SK-N-SH (cell line): ENCODE results near the gene HM13. TPM values are rescaled to one million over a fixed set of nuclear protein-coding genes. Genes with fewer than 3 reads are reported as not detected.

Experiments used
- CHD2 ChIP-seq: fragments of 150-350 bp; IDR thresholded peaks from 2 replicates; pipeline ENCODE4 v1.6.1; 2018; ENCODE audit warnings: low read length; ENCODE audit not compliant: partially characterized antibody
- ELF1 ChIP-seq: IDR thresholded peaks from 2 replicates; pipeline ENCODE4 v1.4.0; 2012
- EZH2phosphoT487 ChIP-seq: fragments of 200-600 bp; sonication (generic); IDR thresholded peaks from 2 replicates; pipeline ENCODE4 v1.6.1; 2017; ENCODE audit warnings: low read depth, mixed run types, mild to moderate bottlenecking, antibody characterized with exemption, moderate library complexity, borderline replicate concordance
- FOXJ3 ChIP-seq: sonication (generic); formaldehyde crosslinking; IDR thresholded peaks from 2 replicates; pipeline ENCODE4 v1.5.1; 2020; ENCODE audit warnings: mild to moderate bottlenecking, missing genetic modification reagents
- FOXM1 ChIP-seq: IDR thresholded peaks from 2 replicates; pipeline ENCODE4 v1.4.0; 2012; ENCODE audit warnings: low read depth, mild to moderate bottlenecking
- GATA2 ChIP-seq: sonication (generic); formaldehyde crosslinking; IDR thresholded peaks from 2 replicates; pipeline ENCODE4 v1.5.0; 2020; ENCODE audit warnings: mild to moderate bottlenecking, missing genetic modification reagents
- JUND ChIP-seq: IDR thresholded peaks from 2 replicates; pipeline ENCODE4 v1.4.0; 2012
- MAX ChIP-seq: IDR thresholded peaks from 2 replicates; pipeline ENCODE4 v1.4.0; 2012; ENCODE audit warnings: low read depth
- MXI1 ChIP-seq: IDR thresholded peaks from 2 replicates; pipeline ENCODE4 v1.6.1; 2012; ENCODE audit warnings: mild to moderate bottlenecking, low read depth, low read length, improper control_type of control experiment
- NFIC ChIP-seq: IDR thresholded peaks from 2 replicates; pipeline ENCODE4 v1.4.0; 2012; ENCODE audit warnings: borderline replicate concordance
- NRF1 ChIP-seq: IDR thresholded peaks from 2 replicates; pipeline ENCODE4 v1.6.1; 2012; ENCODE audit warnings: low read depth, mild to moderate bottlenecking, low read length
- POLR2AphosphoS5 ChIP-seq: IDR thresholded peaks from 2 replicates; pipeline ENCODE4 v1.6.1; 2012; ENCODE audit warnings: low read depth, low read length
- RCOR1 ChIP-seq: fragments of 150-350 bp; IDR thresholded peaks from 2 replicates; pipeline ENCODE4 v1.6.1; 2017; ENCODE audit warnings: antibody characterized with exemption, low read length
- REST ChIP-seq: IDR thresholded peaks from 2 replicates; pipeline ENCODE4 v1.6.1; 2012; ENCODE audit warnings: mild to moderate bottlenecking, low read depth, low read length, moderate library complexity
- RXRA ChIP-seq: IDR thresholded peaks from 2 replicates; pipeline ENCODE4 v1.4.0; 2012; ENCODE audit warnings: low read depth, mild to moderate bottlenecking, borderline replicate concordance
- SMC3 ChIP-seq: IDR thresholded peaks from 2 replicates; pipeline ENCODE4 v1.6.1; 2012; ENCODE audit warnings: low read depth, low read length, improper control_type of control experiment
- TAF1 ChIP-seq: IDR thresholded peaks from 2 replicates; pipeline ENCODE4 v1.6.1; 2012; ENCODE audit warnings: low read depth, mild to moderate bottlenecking, low read length, moderate library complexity, borderline replicate concordance
- TCF12 ChIP-seq: IDR thresholded peaks from 2 replicates; pipeline ENCODE4 v1.4.0; 2012
- TEAD4 ChIP-seq: IDR thresholded peaks from 2 replicates; pipeline ENCODE4 v1.4.0; 2012; ENCODE audit warnings: mild to moderate bottlenecking, borderline replicate concordance; ENCODE audit not compliant: insufficient read depth
- USF2 ChIP-seq: fragments of 150-350 bp; IDR thresholded peaks from 2 replicates; pipeline ENCODE4 v1.6.1; 2017; ENCODE audit warnings: antibody characterized with exemption, low read length, low read depth, borderline replicate concordance
- ZBTB33 ChIP-seq: IDR thresholded peaks from 2 replicates; pipeline ENCODE4 v1.4.0; 2012; ENCODE audit warnings: low read depth, borderline replicate concordance
- polyA plus RNA-seq, 3 experiments: library from polyadenylated mRNA; depleted of rRNA; stranded (reverse); fragments of >200 nt; gene quantifications; 2 replicates each; pipeline ENCODE4 v1.2.3, GENCODE V29; 2012
- TF ChIP-seq, protein P1 (sequence below): fragments of 200-600 bp; sonication (generic); IDR thresholded peaks from 2 replicates; pipeline ENCODE4 v1.6.1; 2017; ENCODE audit warnings: antibody characterized with exemption, mild to moderate bottlenecking, moderate library complexity

HM13 gene
- polyA plus RNA-seq, 1 of the 3 experiments (the other 2 are of a cell fraction), result 160 TPM

DNA sequence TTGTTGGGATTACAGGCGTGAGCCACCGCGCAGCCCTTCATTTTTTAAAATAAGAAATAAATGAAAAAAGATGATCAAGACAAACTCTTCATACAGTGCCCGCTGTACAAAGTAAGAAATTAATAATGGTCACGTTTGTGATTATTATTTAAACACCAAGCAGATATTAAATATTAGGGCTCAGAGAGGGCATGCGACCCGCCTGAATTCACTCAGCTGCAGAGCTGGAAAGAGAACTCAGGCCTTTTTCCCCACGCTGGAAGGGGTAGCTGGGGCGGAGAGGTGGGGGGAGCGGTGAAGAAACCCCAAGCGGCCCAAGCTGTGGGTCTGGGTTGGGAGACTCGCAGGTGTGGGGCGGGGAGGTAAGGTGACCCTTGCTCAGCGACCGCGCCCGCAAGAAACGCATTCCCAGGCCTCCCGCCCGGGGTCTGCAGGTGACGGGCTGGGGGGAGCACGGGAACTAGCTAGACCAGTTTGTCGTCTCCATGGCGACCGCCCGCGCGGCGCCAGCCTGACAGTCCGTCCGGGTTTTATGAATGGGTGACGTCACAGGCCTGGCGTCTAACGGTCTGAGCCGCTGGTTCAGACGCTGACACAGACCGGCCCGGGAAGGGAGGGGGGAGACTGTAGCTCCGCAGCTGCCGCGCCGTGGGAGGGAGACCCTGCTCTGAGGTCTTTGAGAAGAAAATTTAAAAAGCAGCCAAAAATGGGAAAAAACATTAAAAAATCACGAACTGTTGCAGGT lies 89.8 kb downstream of the HM13 start (continued):
- TF ChIP-seq, protein P1, sequence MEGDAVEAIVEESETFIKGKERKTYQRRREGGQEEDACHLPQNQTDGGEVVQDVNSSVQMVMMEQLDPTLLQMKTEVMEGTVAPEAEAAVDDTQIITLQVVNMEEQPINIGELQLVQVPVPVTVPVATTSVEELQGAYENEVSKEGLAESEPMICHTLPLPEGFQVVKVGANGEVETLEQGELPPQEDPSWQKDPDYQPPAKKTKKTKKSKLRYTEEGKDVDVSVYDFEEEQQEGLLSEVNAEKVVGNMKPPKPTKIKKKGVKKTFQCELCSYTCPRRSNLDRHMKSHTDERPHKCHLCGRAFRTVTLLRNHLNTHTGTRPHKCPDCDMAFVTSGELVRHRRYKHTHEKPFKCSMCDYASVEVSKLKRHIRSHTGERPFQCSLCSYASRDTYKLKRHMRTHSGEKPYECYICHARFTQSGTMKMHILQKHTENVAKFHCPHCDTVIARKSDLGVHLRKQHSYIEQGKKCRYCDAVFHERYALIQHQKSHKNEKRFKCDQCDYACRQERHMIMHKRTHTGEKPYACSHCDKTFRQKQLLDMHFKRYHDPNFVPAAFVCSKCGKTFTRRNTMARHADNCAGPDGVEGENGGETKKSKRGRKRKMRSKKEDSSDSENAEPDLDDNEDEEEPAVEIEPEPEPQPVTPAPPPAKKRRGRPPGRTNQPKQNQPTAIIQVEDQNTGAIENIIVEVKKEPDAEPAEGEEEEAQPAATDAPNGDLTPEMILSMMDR, result no peak
- TF ChIP-seq JUND (peak; percentile 64), USF2 (no peak), CHD2 (peak; percentile 52), FOXM1 (peak; percentile 62; the same call in 1 of the 2 replicates), NRF1 (no peak), RXRA (no peak), EZH2phosphoT487 (no peak), FOXJ3 (CRISPR knock-in tag) (no peak), RCOR1 (no peak; the same call in 1 of the 2 replicates), MAX (peak; percentile 76), ZBTB33 (no peak), POLR2AphosphoS5 (peak; percentile 87), REST (peak; percentile 64; the same call in 1 of the 2 replicates), TEAD4 (peak; percentile 42; the same call in 1 of the 2 replicates), NFIC (peak; percentile 28; the same call in 1 of the 2 replicates), SMC3 (no peak), TCF12 (peak; percentile 83), MXI1 (peak; percentile 86), TAF1 (peak; percentile 83), GATA2 (no peak), ELF1 (peak; percentile 24; the same call in 1 of the 2 replicates)
